Activated CD4-positive, CD25-positive, alpha-beta regulatory T cell treated with anti-CD3 and anti-CD28 coated beads, Interleukin-2, amount 50 U/mL, for 24 hours (primary cell): ENCODE measurements around the gene CAPN15.

ENCODE experiments used
- ATAC-seq, 2 donors: fragments of 150-1000 bp; cut with Tn5 transposase; one replicate each; pipeline ENCODE4 v1.10.0; 2021; ENCODE audit warnings: mild to moderate bottlenecking in 1 of 2, moderate library complexity in 1 of 2

The CAPN15 gene

DNA sequence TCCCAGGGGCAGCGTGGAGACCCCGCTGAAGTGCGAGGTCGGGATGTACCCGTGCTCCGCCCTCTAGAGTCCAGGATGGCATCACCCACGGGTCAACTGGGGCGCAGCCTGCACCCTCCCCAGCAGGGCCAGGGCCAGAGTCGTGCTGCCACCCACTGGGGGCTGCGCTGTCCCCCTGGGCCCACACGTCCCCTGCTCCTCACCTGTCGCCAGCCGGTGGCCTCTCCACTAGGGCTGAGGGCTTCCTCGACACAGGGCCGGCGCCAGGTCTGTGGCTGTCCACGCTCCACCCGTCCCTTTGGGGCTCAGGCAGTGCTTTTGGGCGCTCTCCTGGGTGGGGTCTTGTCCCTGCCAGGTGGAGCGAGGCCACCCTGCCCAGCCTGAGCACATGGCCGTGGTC, 21.1 kb downstream of the CAPN15 start:
- no peak for ATAC-seq

DNA sequence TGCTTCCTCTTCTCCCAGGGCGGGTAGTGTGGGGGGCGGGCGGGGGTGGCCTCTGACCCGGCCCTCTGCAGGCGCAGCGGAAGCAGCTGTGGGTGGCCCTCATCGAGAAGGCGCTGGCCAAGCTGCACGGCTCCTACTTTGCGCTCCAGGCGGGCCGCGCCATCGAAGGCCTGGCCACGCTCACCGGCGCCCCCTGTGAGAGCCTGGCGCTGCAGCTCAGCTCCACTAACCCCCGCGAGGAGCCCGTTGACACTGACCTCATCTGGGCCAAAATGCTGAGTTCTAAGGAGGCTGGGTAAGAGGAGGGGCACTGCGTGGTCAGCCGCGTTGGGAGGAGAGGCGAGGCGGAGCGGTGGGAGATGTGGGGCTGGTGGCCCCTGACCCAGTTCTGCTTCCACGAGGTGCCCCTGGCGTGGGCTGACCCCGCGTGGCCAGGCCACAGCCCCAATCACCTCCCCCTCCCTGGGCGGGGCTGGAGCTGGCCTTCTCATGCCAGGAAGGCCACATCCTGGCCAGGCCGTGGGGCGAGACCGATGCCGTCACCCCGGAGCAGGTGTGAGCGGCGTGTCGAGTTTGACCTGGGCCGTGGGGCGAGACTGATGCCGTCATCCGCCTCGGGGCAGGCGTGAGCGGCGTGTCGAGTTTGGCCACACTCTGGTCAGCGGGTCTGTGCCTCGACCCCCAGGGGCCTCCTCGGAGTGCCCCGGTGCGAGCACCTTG, 22.2 kb downstream of the CAPN15 start:
- no peak for ATAC-seq

DNA sequence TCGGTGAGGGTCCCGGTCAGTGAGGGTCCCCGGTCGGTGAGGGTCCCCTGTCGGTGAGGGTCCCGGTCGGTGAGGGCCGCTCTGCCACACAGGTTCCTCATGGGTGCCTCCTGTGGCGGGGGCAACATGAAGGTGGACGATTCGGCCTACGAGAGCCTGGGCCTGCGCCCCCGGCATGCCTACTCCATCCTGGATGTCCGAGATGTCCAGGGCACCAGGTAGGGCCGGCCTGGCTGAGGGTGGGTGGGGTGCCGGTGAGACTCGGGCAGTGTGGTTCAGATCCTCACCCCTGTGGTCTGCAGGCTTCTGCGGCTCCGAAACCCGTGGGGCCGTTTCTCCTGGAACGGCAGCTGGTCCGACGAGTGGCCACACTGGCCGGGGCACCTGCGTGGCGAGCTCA, 23.7 kb downstream of the CAPN15 start:
- no peak for ATAC-seq

- no peak for ATAC-seq
Measured at GRCh38 chr16:552171-552570, 24.7 kb downstream of the CAPN15 start.

GRCh38 chr16:553601-554296, 26.2 kb downstream of the CAPN15 start:
- no peak for ATAC-seq

DNA sequence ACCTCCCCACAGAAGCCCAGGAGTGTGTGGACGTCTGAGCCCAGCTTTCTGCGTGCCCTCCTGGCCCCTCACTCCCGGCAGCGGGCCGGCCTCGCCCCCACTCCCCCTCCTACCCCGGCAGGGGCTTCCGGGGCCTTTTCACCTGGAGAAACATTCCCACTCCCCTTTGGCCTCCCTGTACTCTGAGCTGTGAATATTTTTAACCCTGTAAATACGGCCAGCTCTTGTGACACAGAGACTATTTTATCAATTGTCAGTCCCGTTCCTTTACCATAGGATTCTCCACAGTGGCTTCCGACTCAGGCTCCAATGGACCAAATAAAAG, 26.7 kb downstream of the CAPN15 start:
- ATAC-seq: no peak

- ATAC-seq: no peak
Measured at GRCh38 chr16:554640-555365, 27.3 kb downstream of the CAPN15 start.

DNA sequence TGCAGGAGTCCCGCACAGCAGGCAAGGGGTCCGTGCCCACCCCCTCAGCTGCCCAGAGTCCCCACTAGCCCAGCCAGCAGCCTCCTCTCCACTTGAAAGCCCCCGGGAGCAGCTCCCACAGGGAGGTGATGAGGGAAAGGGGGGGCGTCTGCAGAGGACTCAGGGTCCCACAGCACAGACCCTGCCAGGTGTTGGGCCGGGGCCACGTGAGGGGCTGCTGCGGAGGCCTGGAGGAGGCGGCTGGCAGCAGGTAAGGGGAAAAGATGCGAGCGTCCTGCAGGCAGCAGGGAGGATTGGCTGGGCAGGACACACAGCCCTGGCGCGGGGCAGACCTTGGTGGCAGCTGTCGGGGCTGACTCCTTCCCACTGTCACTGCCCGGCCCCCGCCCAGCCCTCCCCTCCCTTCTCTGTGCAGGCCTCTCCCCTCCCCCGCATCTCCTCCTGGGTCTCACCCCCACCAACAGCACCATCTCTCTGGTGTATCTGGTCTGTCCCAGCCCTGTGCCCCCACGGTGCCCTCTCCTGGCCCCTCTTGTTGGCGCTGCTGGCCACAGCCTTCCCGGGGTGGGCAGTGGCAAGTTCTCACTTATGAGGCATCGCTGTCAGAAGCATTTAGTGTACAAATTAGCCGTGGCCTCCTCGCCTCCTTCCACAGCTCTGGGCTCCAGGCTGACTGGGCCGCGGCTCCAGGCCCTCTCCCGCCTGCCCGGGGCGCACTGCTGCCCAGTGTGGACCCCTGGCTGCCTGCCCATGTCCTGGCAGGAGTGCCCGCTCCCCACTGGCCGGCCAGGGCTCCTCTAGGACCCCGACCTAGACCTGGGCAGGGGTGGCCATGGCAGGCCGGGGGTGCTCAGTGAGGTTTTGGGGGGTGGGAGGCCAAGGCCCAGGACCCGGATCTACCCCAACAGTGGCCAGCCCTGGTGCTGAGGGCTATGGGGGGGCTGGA, 28.3 kb downstream of the CAPN15 start:
- ATAC-seq: no peak

GRCh38 chr16:556474-557173, 29.1 kb downstream of the CAPN15 start:
- no peak for ATAC-seq

GRCh38 chr16:557463-558297, 30.2 kb downstream of the CAPN15 start:
- no peak for ATAC-seq

DNA sequence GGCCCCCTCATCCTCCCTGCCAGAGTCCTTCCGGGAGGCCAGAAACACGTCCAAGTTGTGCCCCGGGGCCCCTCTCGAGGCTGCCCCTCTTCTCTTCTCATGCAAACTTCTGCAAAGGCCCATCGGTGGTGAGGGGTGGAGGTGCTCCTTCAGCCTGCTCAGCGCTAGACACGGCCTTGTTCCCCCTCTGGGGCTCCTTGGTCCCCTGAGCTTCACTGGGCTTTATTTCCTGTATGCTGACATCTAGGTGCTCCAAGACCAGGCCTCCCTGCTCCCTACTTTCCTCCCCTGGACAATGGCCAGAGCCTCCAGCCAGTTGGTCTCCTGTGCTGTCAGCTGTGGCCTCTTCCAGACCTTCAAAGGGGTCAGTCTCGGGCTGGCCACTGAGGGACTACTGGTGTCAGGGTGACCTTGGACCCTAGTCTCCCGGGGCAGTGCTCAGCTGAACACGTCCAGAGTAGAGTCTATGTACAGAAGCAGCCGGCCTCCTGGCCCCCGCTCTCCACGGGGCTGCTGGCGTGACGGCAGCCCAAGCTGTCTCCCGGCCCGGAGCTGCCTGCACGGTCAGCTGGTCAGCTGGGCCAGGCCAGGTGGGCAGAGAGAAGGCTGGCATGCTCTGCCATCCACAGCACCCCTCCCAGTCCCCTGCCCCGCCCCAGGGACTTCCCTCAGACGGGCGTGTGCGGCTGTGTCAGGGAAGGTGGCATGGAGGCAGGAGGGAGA, 30.9 kb downstream of the CAPN15 start:
- no peak for ATAC-seq

DNA sequence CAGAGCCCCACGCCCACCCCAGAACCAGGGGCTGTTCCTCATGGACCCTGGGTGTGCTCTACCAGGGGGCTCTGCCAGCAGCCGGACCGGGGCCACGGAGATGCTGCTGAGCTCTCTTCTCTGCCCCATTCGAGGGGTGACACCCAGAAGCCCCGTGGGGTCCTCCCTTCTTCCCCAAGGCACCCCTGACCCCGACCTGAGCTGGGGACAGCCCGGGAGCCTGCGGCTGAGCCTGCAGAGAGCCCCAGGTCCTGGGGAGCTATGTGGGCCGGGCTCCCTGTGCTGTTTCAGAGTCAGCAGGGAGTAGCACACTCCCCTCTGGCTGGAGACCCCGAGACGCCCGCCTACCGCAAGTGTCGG, 31.5 kb downstream of the CAPN15 start:
- ATAC-seq: no peak

DNA sequence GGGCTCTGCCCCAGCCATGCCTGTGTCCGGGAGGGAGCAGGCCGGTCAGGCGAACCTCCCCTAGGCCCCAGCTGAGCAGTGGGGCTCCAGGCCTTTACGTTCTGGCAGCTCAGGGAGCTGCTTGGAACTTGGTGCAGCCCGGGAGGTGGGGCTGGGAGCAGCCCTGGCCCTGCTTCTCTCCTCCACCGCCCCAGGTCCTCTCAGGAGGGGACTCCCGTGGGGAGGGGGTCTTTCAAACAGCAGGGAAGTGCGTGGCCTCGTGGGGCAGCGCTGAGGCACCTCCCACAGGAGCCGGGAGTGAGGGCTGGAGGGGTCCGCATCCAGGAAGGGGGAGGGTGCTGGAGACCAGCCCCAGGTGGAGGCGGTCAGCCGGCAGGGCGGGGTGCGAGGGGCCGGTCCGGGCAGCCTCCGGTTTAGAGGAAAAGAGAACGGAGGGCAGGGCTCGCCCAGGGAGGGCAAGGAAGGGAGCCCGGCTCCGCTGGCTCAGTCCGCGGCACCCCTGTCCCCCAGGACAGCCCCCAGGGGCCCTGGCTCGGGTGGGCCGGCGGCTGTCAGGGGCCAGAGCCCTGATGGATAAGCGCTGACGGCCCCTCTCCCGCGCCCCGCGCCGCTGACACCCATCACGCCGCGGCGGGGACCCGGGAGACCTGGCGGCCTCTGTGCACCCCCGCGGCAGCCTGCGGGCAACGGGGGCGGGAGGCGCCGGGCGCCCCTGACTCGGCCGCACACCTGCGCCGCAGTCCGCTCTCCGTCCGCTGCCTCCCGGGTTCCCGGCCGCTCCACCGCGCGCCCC, 32.1 kb downstream of the CAPN15 start:
- no peak for ATAC-seq

- no peak for ATAC-seq
Measured at GRCh38 chr16:560204-560700, 32.7 kb downstream of the CAPN15 start, which contains the start of gene PRR35. Gene PRR35 (plus strand): TSS chr16:560394. CDS start chr16:563295, 2,901 bp downstream.

DNA sequence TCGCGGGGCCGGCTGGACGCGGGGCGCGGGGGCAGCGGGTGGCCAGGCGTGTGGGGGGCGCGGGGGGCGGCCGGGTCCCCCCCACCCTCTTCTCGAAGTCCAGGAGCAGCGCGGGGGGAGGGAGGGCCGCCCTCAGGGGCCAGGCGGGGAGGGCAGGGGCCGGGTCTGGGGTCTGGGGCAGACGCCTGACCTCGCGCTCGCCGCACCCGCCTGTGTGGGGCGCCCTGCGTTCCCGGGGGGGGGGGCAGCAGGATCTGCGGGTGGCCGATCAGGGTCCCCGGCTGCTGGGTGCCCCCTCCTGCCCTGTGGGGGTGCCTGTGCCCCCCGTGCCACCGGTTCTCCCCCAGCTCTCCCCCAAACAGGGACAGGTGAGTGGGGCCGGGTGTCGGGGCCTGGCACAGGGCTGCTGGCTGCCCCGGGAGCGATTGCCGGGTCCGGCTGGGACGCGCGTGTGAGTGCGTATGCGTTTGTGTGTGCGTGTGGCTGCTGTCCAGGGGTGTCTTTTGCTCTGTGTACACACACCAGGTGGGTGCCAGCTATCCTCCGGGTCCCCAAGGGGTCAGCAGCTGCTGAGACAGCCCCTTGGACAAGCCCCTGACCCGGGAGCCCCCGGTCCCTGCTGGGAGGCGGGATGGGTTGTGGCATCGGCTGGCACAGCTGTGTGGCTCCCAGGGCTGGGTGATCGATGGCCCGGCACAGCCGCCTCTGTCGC, 33.3 kb downstream of the CAPN15 start:
- no peak for ATAC-seq

DNA sequence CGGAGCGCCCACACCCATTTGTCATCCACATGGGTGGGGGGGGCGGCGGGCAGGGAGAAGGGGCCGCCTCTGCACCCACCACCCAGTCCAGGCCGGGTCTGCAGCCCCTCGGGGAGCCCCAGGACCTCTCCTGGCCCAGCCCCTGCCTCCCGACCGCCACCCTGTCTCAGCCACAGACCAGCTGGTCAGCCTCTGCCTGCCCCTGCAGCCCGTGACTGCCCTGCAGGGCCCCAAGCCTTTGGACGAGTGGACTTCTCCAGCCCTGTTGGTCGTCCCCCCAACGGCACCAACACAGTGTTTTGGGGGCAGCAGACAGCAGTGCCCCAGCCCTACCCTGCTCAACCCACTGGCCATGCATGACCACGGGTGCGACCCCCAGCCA, 33.9 kb downstream of the CAPN15 start:
- no peak for ATAC-seq

DNA sequence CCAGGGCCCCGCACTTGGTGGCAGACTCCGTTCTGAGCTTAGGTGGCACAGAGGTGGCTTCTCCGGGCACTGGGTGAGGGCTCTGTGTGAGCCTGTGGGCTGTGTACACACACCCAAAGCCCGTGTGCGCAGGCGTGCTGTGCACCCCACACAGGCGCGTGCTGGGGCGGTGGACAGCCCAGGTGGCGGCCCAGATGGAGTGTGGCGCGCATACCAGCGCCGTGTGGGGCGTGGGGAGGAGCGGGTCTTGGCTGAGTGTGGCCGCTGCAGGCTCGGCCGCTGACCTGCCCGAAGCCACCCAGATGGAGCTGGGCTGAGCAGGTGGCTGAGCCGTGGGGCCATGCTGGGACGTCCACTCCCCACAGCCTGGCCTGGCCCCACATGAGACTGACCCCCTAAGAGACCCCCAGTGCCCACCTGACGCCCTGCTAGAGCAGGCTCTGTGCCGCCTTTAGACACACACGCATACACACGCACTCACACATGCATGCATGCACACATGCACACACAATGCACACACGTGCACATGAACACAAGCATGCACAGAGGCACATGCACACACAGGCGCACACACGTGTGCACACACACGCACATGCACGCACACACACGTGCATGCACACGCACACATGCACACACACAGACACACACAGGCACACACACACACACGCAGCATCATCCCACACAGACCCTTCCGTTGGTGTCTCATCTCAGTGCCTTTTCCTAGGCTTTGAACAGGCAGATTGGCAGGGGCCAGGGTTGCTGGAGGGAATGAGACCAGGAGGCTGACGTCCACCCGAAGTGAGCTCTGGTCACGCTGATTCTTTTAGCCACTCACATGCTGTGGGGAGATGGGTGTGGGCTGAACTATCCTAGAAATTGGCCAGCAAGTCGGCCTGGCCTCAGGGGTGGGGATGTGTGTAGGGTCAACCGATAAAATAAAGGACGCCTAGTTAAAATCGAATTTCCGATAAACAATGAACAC, 34.7 kb downstream of the CAPN15 start:
- no peak for ATAC-seq
